HCT116 (cell line): ENCODE data around the gene ABCC5. TPM values are rescaled to one million over a fixed set of nuclear protein-coding genes. Genes with fewer than 3 reads are reported as not detected.

ENCODE experiments used
- ATAC-seq: fragments of 200-7000 bp; cut with Tn5 transposase; 2 replicates; pipeline ENCODE4 v1.9.1; 2020; ENCODE audit warnings: mild to moderate bottlenecking, moderate library complexity
- BruUV-seq: library from RNA; stranded (reverse); fragments of 400-500 nt; replicated peaks from 2 replicates; lab custom pipeline; 2021; lab: Mats Ljungman, UMichigan
- CTCF ChIA-PET: fragments of 300-600 bp; sonication (Branson Sonifier 250); formaldehyde crosslinking; loops from one replicate; lab custom pipeline; 2021; ENCODE audit warnings: antibody characterized with exemption; lab: Charles Lee
- POLR2A ChIA-PET: fragments of 300-600, 350-600 bp; sonication (Branson Sonifier 250); formaldehyde crosslinking; loops from one replicate; lab custom pipeline; 2021; ENCODE audit warnings: antibody characterized with exemption; lab: Charles Lee
- RAD21 ChIA-PET, 2 experiments: fragments of 300-600 bp; sonication (Branson Sonifier 250); formaldehyde crosslinking; loops; one replicate each; lab custom pipeline; 2023; ENCODE audit warnings: low total read pairs in 2 of 2; ENCODE audit not compliant: uncharacterized antibody in 2 of 2, unreplicated experiment in 2 of 2, low non-redundant PET in 1 of 2; lab: Charles Lee
- DNase-seq: peaks from one replicate; pipeline ENCODE4 v3.0.0-alpha.2; 2010; ENCODE audit warnings: low read depth, low spot score
- H2AFZ ChIP-seq: fragments of 200-600 bp; shearing (Covaris generic), sonication (generic); 2 replicates; pipeline ENCODE4 v1.6.1; 2017; ENCODE audit warnings: low read depth, mixed run types, mixed read lengths, antibody characterized with exemption, low read length; ENCODE audit not compliant: poor library complexity, severe bottlenecking
- H3K27ac ChIP-seq: 2 replicates; pipeline ENCODE4 v1.5.1; 2012; ENCODE audit warnings: low read depth, low read length
- H3K27me3 ChIP-seq: fragments of 200-600 bp; sonication (generic); 2 replicates; pipeline ENCODE4 v1.6.1; 2016; ENCODE audit warnings: mixed run types, low read length, mixed read lengths; ENCODE audit not compliant: insufficient read depth
- H3K36me3 ChIP-seq, 2 experiments: fragments of 200-500 bp in 1 of 2; fragments of 200-600 bp in 1 of 2; sonication (Bioruptor generic) in 1 of 2; sonication (generic) in 1 of 2; 2 replicates each; pipeline versions ENCODE4 v1.5.1 to v1.6.1; 2014 to 2016; ENCODE audit warnings: low read length in 2 of 2, inconsistent platforms in 1 of 2, mixed read lengths in 1 of 2, mixed run types in 1 of 2; ENCODE audit not compliant: insufficient read depth in 2 of 2, control insufficient read depth in 1 of 2
- H3K4me1 ChIP-seq, 2 experiments: fragments of 200-600 bp in 1 of 2; sonication (generic) in 1 of 2; 2 replicates each; pipeline versions ENCODE4 v1.5.1 to v1.6.1; 2012 to 2017; ENCODE audit warnings: low read length in 2 of 2, inconsistent platforms in 1 of 2, mild to moderate bottlenecking in 1 of 2, mixed read lengths in 1 of 2, mixed run types in 1 of 2, moderate library complexity in 1 of 2; ENCODE audit not compliant: insufficient read depth in 2 of 2, control insufficient read depth in 1 of 2
- H3K4me2 ChIP-seq: fragments of 200-600 bp; sonication (generic); 2 replicates; pipeline ENCODE4 v1.6.1; 2017; ENCODE audit warnings: mixed run types, low read length, mixed read lengths
- H3K4me3 ChIP-seq, 2 experiments: fragments of 200-600 bp in 1 of 2; sonication (generic) in 1 of 2; replicated peaks in 1 of 2; 2 replicates each; pipeline ENCODE4 v1.5.1; 2011 to 2016; ENCODE audit warnings: low read length in 2 of 2, control low read depth in 1 of 2, low read depth in 1 of 2, mild to moderate bottlenecking in 1 of 2, mixed read lengths in 1 of 2, mixed run types in 1 of 2
- H3K79me2 ChIP-seq: fragments of 200-600 bp; sonication (generic); 2 replicates; pipeline ENCODE4 v1.6.1; 2017; ENCODE audit warnings: mild to moderate bottlenecking, mixed run types, low read length, moderate library complexity, mixed read lengths; ENCODE audit not compliant: insufficient read depth
- H3K9ac ChIP-seq: fragments of 200-600 bp; sonication (generic); 2 replicates; pipeline ENCODE4 v1.6.1; 2016; ENCODE audit warnings: low read length, mixed read lengths
- H3K9me2 ChIP-seq: fragments of 200-600 bp; sonication (generic), shearing (Covaris generic); 2 replicates; pipeline ENCODE4 v1.6.1; 2017; ENCODE audit warnings: mixed run types, mild to moderate bottlenecking, moderate library complexity; ENCODE audit not compliant: insufficient read depth
- H3K9me3 ChIP-seq, 2 experiments: fragments of 200-500 bp in 1 of 2; fragments of 200-600 bp in 1 of 2; sonication (Bioruptor generic) in 1 of 2; sonication (generic) in 1 of 2; 2 replicates each; pipeline ENCODE4 v1.6.1; 2014 to 2017; ENCODE audit warnings: low read length in 2 of 2, mixed read lengths in 2 of 2, inconsistent platforms in 1 of 2, low read depth in 1 of 2, mild to moderate bottlenecking in 1 of 2, mixed run types in 1 of 2, moderate library complexity in 1 of 2; ENCODE audit not compliant: control insufficient read depth in 1 of 2, insufficient read depth in 1 of 2
- H4K20me1 ChIP-seq: fragments of 200-600 bp; sonication (generic), shearing (Covaris generic); 2 replicates; pipeline ENCODE4 v1.6.1; 2017; ENCODE audit warnings: mixed run types, mild to moderate bottlenecking, moderate library complexity; ENCODE audit not compliant: insufficient read depth
- CBX3 ChIP-seq: IDR thresholded peaks from 2 replicates; pipeline ENCODE4 v1.6.1; 2012; ENCODE audit warnings: low read depth
- CEBPB ChIP-seq: IDR thresholded peaks from 2 replicates; pipeline ENCODE4 v1.6.1; 2012; ENCODE audit warnings: low read depth
- CTCF ChIP-seq, 3 experiments: fragments of 200-600 bp in 1 of 3; sonication (generic) in 1 of 3; IDR thresholded peaks in 2 of 3; conservative IDR thresholded peaks in 1 of 3; 2 replicates each; pipeline ENCODE4 v1.5.1; 2012 to 2017; ENCODE audit warnings: low read depth in 2 of 3, low read length in 2 of 3, antibody characterized with exemption in 1 of 3, borderline replicate concordance in 1 of 3, control low read depth in 1 of 3, mild to moderate bottlenecking in 1 of 3, mixed read lengths in 1 of 3, mixed run types in 1 of 3, moderate library complexity in 1 of 3; ENCODE audit not compliant: insufficient read depth in 1 of 3
- EGR1 ChIP-seq: IDR thresholded peaks from 2 replicates; pipeline ENCODE4 v1.6.1; 2012; ENCODE audit warnings: low read depth
- ELF1 ChIP-seq: IDR thresholded peaks from 2 replicates; pipeline ENCODE4 v1.6.1; 2012; ENCODE audit warnings: low read depth, borderline replicate concordance
- EZH2 ChIP-seq: fragments of 200-600 bp; sonication (generic); IDR thresholded peaks from 2 replicates; pipeline ENCODE4 v1.6.1; 2017; ENCODE audit warnings: antibody characterized with exemption, mixed run types
- EZH2phosphoT487 ChIP-seq: fragments of 200-600 bp; IDR thresholded peaks from 2 replicates; pipeline ENCODE4 v1.6.1; 2018; ENCODE audit warnings: antibody characterized with exemption, borderline replicate concordance
- FOSL1 ChIP-seq: IDR thresholded peaks from 2 replicates; pipeline ENCODE4 v1.6.1; 2012; ENCODE audit warnings: low read depth
- JUND ChIP-seq: IDR thresholded peaks from 2 replicates; pipeline ENCODE4 v1.6.1; 2012
- POLR2A ChIP-seq: IDR thresholded peaks from 2 replicates; pipeline ENCODE4 v1.7.0; 2011; ENCODE audit warnings: borderline replicate concordance; ENCODE audit not compliant: insufficient read depth, insufficient read length; ENCODE audit errors: extremely low read depth
- RAD21 ChIP-seq: IDR thresholded peaks from 2 replicates; pipeline ENCODE4 v1.6.1; 2012; ENCODE audit warnings: low read depth, mild to moderate bottlenecking
- REST ChIP-seq: IDR thresholded peaks from 2 replicates; pipeline ENCODE4 v1.6.1; 2012; ENCODE audit warnings: low read depth
- SIN3A ChIP-seq: IDR thresholded peaks from 2 replicates; pipeline ENCODE4 v1.6.1; 2012; ENCODE audit warnings: low read depth
- SP1 ChIP-seq: IDR thresholded peaks from 2 replicates; pipeline ENCODE4 v1.6.1; 2012; ENCODE audit warnings: low read depth
- SRF ChIP-seq: IDR thresholded peaks from 2 replicates; pipeline ENCODE4 v1.6.1; 2012; ENCODE audit warnings: low read depth
- TCF7L2 ChIP-seq: IDR thresholded peaks from 2 replicates; pipeline ENCODE4 v1.7.0; 2011; ENCODE audit warnings: borderline replicate concordance, inconsistent platforms; ENCODE audit not compliant: insufficient read depth, insufficient read length; ENCODE audit errors: extremely low read depth
- YY1 ChIP-seq: IDR thresholded peaks from 2 replicates; pipeline ENCODE4 v1.6.1; 2011; ENCODE audit warnings: low read length, low read depth, moderate library complexity, mild to moderate bottlenecking; ENCODE audit not compliant: insufficient replicate concordance; ENCODE audit errors: extremely low read depth
- ZNF274 ChIP-seq: fragments of 200-500 bp; sonication (Bioruptor generic); IDR thresholded peaks from 2 replicates; pipeline ENCODE4 v1.6.1; 2014; ENCODE audit warnings: mild to moderate bottlenecking, low read depth, low read length, inconsistent platforms
- intact Hi-C: fragments of 100-400 bp; cut with micrococcal nuclease; formaldehyde crosslinking; loops from 2 replicates; pipeline ENCODE4 v1.10.0; 2022
- total RNA-seq: library from RNA; stranded (reverse); gene quantifications from one replicate; pipeline ENCODE4 v1.2.1, GENCODE V29; 2021; ENCODE audit not compliant: unreplicated experiment

ABCC5 gene
- total RNA-seq, 1 experiment from 2014 or later: 16.9 TPM

DNA sequence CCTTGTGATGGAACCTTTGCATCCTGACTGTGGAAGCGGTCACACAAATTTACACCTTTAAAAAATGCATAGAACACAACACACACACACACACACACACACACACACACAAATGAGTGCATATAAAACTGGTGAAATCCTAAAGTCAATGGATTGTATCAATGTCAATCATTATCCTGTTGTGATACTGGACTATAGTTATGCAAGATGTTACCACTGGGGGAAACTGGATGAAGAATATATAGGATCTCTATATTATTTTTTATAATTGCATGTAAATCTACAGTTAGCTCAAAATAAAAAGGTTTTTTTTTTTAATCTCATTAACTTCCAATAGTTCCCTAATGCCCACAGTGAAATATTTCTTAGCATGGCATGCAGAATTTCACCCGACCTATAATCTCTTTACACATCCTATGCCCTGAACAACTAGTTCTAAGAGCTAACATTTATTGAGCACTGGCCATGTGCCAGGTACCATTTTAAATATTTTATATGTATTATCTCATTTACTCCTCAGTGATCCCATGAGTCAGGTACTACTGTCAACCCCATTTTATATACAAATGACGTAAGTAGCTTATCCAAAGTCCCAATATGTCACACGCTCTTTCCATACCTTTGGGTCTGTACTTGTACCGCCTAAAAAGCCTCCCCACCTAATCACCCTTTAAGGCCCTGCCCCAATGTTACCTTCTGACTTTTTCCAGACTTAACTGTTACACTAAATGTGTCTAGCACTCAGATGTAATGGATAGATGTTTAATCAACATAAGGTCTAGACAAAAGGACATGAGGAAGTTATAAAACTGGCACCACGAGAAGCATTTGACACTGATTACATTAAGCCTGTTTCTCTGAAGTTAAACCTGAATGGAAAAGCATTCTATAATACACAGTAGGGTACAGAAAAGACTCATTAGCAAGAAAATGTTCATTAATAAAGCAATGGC is 5.5 kb downstream of the ABCC5 start:
- Histone ChIP-seq H3K79me2 (no peaks in the 10 kb centered on the region; the same call in 1 of the 2 replicates), H3K36me3 (no peaks in the 10 kb centered on the region), H3K27ac (no peak overlapping the region), H3K27me3 (no peaks in the 10 kb centered on the region), H3K4me2 (no peak overlapping the region), H3K4me3 (no peak overlapping the region), H3K9me3 (no peaks in the 10 kb centered on the region), H3K9me2 (no peaks in the 10 kb centered on the region), H3K4me1 (peaks cover 0 to 10% of the 10 kb centered on the region in 2 experiments; a peak in 3 of 4 replicates), H3K9ac (no peak overlapping the region), H4K20me1 (no peaks in the 10 kb centered on the region), H2AFZ (no peak overlapping the region)
- ChIA-PET RAD21 (no interaction called here), POLR2A (no interaction called here), CTCF (no interaction called here)
- DNase-seq (no peak), ATAC-seq (no peak)
- no peak for TF ChIP-seq TCF7L2
- no peak for TF ChIP-seq POLR2A
- no peak for TF ChIP-seq SRF
- TF ChIP-seq ZNF274: no peak
- no peak for TF ChIP-seq SP1
- no peak for TF ChIP-seq REST
- TF ChIP-seq EZH2: no peak
- TF ChIP-seq EZH2phosphoT487: no peak
- no peak for TF ChIP-seq CBX3
- no peak for TF ChIP-seq CTCF (IDR thresholded peaks at IDR 0.05 in 2 of 3, conservative IDR thresholded peaks at IDR 0.05 in 1 of 3; ENCODE audit: borderline replicate concordance in 1 of 3, insufficient read depth in 1 of 3, low read depth in 2 of 3, low read length in 2 of 3)
- TF ChIP-seq SIN3A: no peak
- TF ChIP-seq CEBPB: no peak
- no peak for TF ChIP-seq RAD21
- TF ChIP-seq EGR1: no peak
- no peak for TF ChIP-seq ELF1
- no peak for TF ChIP-seq FOSL1
- no peak for TF ChIP-seq JUND
- TF ChIP-seq YY1: no peak
- intact Hi-C loops: loop anchor here (10.0 kb wide), 1 partner anchor 273 kb away; no protein-coding TSS in a partner anchor
- no TSS peak for BruUV-seq
